Posterior vena cava (tissue), 2 donors: ENCODE measurements around the gene QRICH1. TPM values are rescaled to one million over a fixed set of nuclear protein-coding genes. Genes with fewer than 3 reads are reported as not detected.
A peak's percentile ranks its signal among the peaks of the same experiment; 100 is the strongest.

ENCODE experiments used
- DNase-seq: peaks from one replicate; pipeline ENCODE4 v3.0.0-alpha.2; 2020; ENCODE audit warnings: low spot score
- intact Hi-C, 2 donors: fragments of 100-400 bp; cut with DNase I; formaldehyde crosslinking; loops; one replicate each; pipeline versions ENCODE4 v1.14.1 to v1.14.2; 2022 to 2023
- total RNA-seq, 2 donors: library from RNA; stranded (reverse); fragmentation: NEBNext Ultra II Directional; extraction: Animal tissue kit (Norgen Biotek cat#: 25700); gene quantifications; one replicate each; pipeline ENCODE4 v1.2.1, GENCODE V29; 2021
- donor health status: DM: yes; HTN: yes; CAD: no.
- donor health status: DM: yes; HTN: yes; CAD: no.

QRICH1 gene
- total RNA-seq, 2 donors from 2014 or later, result 73.4 to 93.2 TPM

GRCh38 chr3:49076646-49077045 lies 17.2 kb downstream of the QRICH1 start:
- intact Hi-C loops, result no loop called here
- no peak for DNase-seq

GRCh38 chr3:49076116-49076515 lies 17.8 kb downstream of the QRICH1 start:
- no peak for DNase-seq
- intact Hi-C loops, result no loop called here

GRCh38 chr3:49058011-49058410 lies 35.9 kb downstream of the QRICH1 start:
- intact Hi-C loops, result no loop called here
- no peak for DNase-seq

- intact Hi-C loops, result no loop called here
- no peak for DNase-seq
Measured at GRCh38 chr3:49057268-49057667, 36.6 kb downstream of the QRICH1 start.

- intact Hi-C loops, result no loop called here
- no peak for DNase-seq
Measured at GRCh38 chr3:49054344-49054862, 39.5 kb downstream of the QRICH1 start.

GRCh38 chr3:49053543-49053942 lies 40.3 kb downstream of the QRICH1 start:
- DNase-seq, result no peak
- intact Hi-C loops, result no loop called here

GRCh38 chr3:49035281-49035680 lies 58.6 kb downstream of the QRICH1 start:
- no peak for DNase-seq
- intact Hi-C loops, result no loop called here

- intact Hi-C loops, result no loop called here
- no peak for DNase-seq
Measured at GRCh38 chr3:49034650-49035049, 59.2 kb downstream of the QRICH1 start.

GRCh38 chr3:49032646-49033304 lies 61.1 kb downstream of the QRICH1 start:
- intact Hi-C loops, result no loop called here
- no peak for DNase-seq

- DNase-seq, result no peak
- intact Hi-C loops, result no loop called here
Measured at GRCh38 chr3:49030321-49030720, 63.5 kb downstream of the QRICH1 start.

- no peak for DNase-seq
- intact Hi-C loops, result no loop called here
Measured at GRCh38 chr3:49029563-49029884, 64.3 kb downstream of the QRICH1 start.

- intact Hi-C loops, result no loop called here
- DNase-seq, result peak; percentile 98
Measured at GRCh38 chr3:49028673-49029562, 65.0 kb downstream of the QRICH1 start, which contains the start of gene IMPDH2. Gene IMPDH2, minus strand, starts transcription at chr3:49029398. Its CDS starts 48 bp downstream, at chr3:49029350.

- no peak for DNase-seq
- intact Hi-C loops, result no loop called here
Measured at GRCh38 chr3:49028298-49028672, 65.6 kb downstream of the QRICH1 start.

GRCh38 chr3:49027634-49028033 lies 66.2 kb downstream of the QRICH1 start:
- DNase-seq, result no peak
- intact Hi-C loops, result no loop called here

GRCh38 chr3:49026536-49026935 lies 67.3 kb downstream of the QRICH1 start:
- no peak for DNase-seq
- intact Hi-C loops, result no loop called here

- intact Hi-C loops, result no loop called here
- no peak for DNase-seq
Measured at GRCh38 chr3:49025793-49026520, 67.9 kb downstream of the QRICH1 start.

- intact Hi-C loops, result no loop called here
- no peak for DNase-seq
Measured at GRCh38 chr3:49025005-49025792, 68.7 kb downstream of the QRICH1 start.

GRCh38 chr3:49024449-49024848 lies 69.4 kb downstream of the QRICH1 start:
- DNase-seq, result no peak
- intact Hi-C loops, result loop anchor here in 1 of 2 donors (5.0 kb wide), 1 partner anchor 68 kb away; the partner anchor contains the start of gene QRICH1

GRCh38 chr3:49023775-49024174 lies 70.1 kb downstream of the QRICH1 start:
- intact Hi-C loops, result loop anchor here in 1 of 2 donors (5.0 kb wide), 1 partner anchor 69 kb away; the partner anchor contains the start of gene QRICH1
- DNase-seq, result no peak
